ENCODE data around the gene TRRAP. TPM values are rescaled to one million over a fixed set of nuclear protein-coding genes. Genes with fewer than 3 reads are reported as not detected.

The TRRAP gene
- total and polyA plus RNA-seq, 2 of the 8 experiments (the other 6 are each of a cell fraction or from before 2014, with no cell fraction given) = 21.7 to 48.6 TPM

GRCh38 chr7:99037327-99037940, 159.1 kb downstream of the TRRAP start (continued):
- TF ChIP-seq CHD7 (IDR thresholded peaks at IDR 0.05; ENCODE audit: insufficient replicate concordance, low read length) (no peak), E2F6 (IDR thresholded peaks at IDR 0.05) (no peak), POLR2A (IDR thresholded peaks at IDR 0.05; ENCODE audit: control extremely low read depth in 1 of 2, low read depth in 2 of 2, low read length in 2 of 2) (no peak), SIN3A (conservative IDR thresholded peaks at IDR 0.05 in 1 of 2, IDR thresholded peaks at IDR 0.05 in 1 of 2; ENCODE audit: low read depth in 1 of 2, low read length in 2 of 2) (no peak)

Data from H1 (cell line).